Smooth muscle cell (in vitro differentiated cells): ENCODE data around the gene RPL29. TPM values are rescaled to one million over a fixed set of nuclear protein-coding genes. Genes with fewer than 3 reads are reported as not detected.

Source experiments
- DNase-seq: peaks from one replicate; lab custom pipeline; 2025; ENCODE audit not compliant: unreplicated experiment; lab: John Stamatoyannopoulos, UW
- H2AFZ ChIP-seq: fragments of 200-600 bp; sonication (generic); 2 replicates; pipeline ENCODE4 v1.6.0; 2016; ENCODE audit warnings: antibody characterized with exemption, low read depth, mild to moderate bottlenecking
- H3F3A ChIP-seq: fragments of 200-600 bp; sonication (generic); 2 replicates; pipeline ENCODE4 v1.6.0; 2017; ENCODE audit warnings: antibody characterized with exemption, low read depth
- H3K27ac ChIP-seq: fragments of 200-600 bp; sonication (generic); 2 replicates; pipeline ENCODE4 v1.5.1; 2016; ENCODE audit warnings: low read depth, mild to moderate bottlenecking
- H3K27me3 ChIP-seq: fragments of 200-600 bp; sonication (generic); 2 replicates; pipeline ENCODE4 v1.6.1; 2016; ENCODE audit warnings: low read depth, mild to moderate bottlenecking
- H3K36me3 ChIP-seq: fragments of 200-600 bp; sonication (generic); 2 replicates; pipeline ENCODE4 v1.5.1; 2016; ENCODE audit warnings: low read depth
- H3K4me1 ChIP-seq: fragments of 200-600 bp; sonication (generic); 2 replicates; pipeline ENCODE4 v1.5.1; 2016; ENCODE audit warnings: low read depth
- H3K4me2 ChIP-seq: fragments of 200-600 bp; sonication (generic); 2 replicates; pipeline ENCODE4 v1.6.0; 2016; ENCODE audit warnings: mild to moderate bottlenecking
- H3K4me3 ChIP-seq: fragments of 200-600 bp; sonication (generic); 2 replicates; pipeline ENCODE4 v1.5.1; 2016; ENCODE audit warnings: mild to moderate bottlenecking
- H3K79me2 ChIP-seq: fragments of 200-600 bp; sonication (generic); 2 replicates; pipeline ENCODE4 v1.6.0; 2016; ENCODE audit warnings: low read depth, mild to moderate bottlenecking
- H3K9ac ChIP-seq: fragments of 200-600 bp; sonication (generic); 2 replicates; pipeline ENCODE4 v1.6.0; 2016; ENCODE audit warnings: low read depth
- H3K9me3 ChIP-seq: fragments of 200-600 bp; sonication (generic); replicated peaks from 2 replicates; pipeline ENCODE4 v1.5.1; 2016; ENCODE audit warnings: low read depth
- H4K20me1 ChIP-seq: fragments of 200-600 bp; sonication (generic); 2 replicates; pipeline ENCODE4 v1.6.0; 2016; ENCODE audit warnings: low read depth
- CTCF ChIP-seq: fragments of 200-600 bp; sonication (generic); IDR thresholded peaks from 2 replicates; pipeline ENCODE4 v1.5.1; 2017; ENCODE audit warnings: borderline replicate concordance, mild to moderate bottlenecking, antibody characterized with exemption; ENCODE audit not compliant: insufficient read depth, poor library complexity, severe bottlenecking
- WGBS: methylation state at CpG from one replicate; pipeline ENCODE4 v1.1.7; 2016; ENCODE audit warnings: low lambda C conversion rate; 5-methylcytosine and 5-hydroxymethylcytosine counted together
- polyA plus RNA-seq: library from polyadenylated mRNA; unstranded; fragments of >200 nt; fragmentation: Nextera tagmentation; extraction: Ambion mirVana; gene quantifications from 2 replicates; pipeline ENCODE4 v1.2.1, GENCODE V29; 2016
- small RNA-seq: library from RNA; depleted of rRNA; stranded (forward); fragments of <200 nt; gene quantifications from one replicate; pipeline ENCODE3, GENCODE V24; 2014
- total RNA-seq: library from RNA; depleted of rRNA; stranded (reverse); fragments of >200 nt; gene quantifications from 2 replicates; pipeline ENCODE4 v1.2.3, GENCODE V29; 2014

RPL29 gene
- total and polyA plus RNA-seq, 2 experiments from 2014 or later: 708 to 1,004 TPM

GRCh38 chr3:51945031-51945840 is 50.5 kb downstream of the RPL29 start:
- Histone ChIP-seq H3K4me1 (no peaks in the 10 kb centered on the region), H3K9me3 (no peaks in the 10 kb centered on the region), H3K4me3 (no peak overlapping the region), H3K4me2 (no peak overlapping the region), H3K79me2 (peaks cover 12% of the 10 kb centered on the region), H3K27me3 (no peaks in the 10 kb centered on the region), H3K9ac (no peak overlapping the region), H4K20me1 (no peaks in the 10 kb centered on the region), H3K27ac (no peak overlapping the region), H2AFZ (no peak overlapping the region), H3F3A (no peaks in the 10 kb centered on the region), H3K36me3 (no peaks in the 10 kb centered on the region)
- TF ChIP-seq CTCF: no peak
- 90% methylated on average over 18 of the region's 18 CpGs for WGBS
- DNase-seq: no peak

GRCh38 chr3:51944451-51945021 is 51.2 kb downstream of the RPL29 start:
- Histone ChIP-seq H3K36me3 (no peaks in the 10 kb centered on the region), H3K4me3 (no peak overlapping the region), H3K9me3 (no peaks in the 10 kb centered on the region), H3K4me1 (no peaks in the 10 kb centered on the region), H4K20me1 (no peaks in the 10 kb centered on the region), H3K27ac (no peak overlapping the region), H3K27me3 (no peaks in the 10 kb centered on the region), H3K4me2 (no peak overlapping the region), H2AFZ (no peak overlapping the region), H3K9ac (no peak overlapping the region), H3K79me2 (peaks cover 19% of the 10 kb centered on the region), H3F3A (no peaks in the 10 kb centered on the region)
- no peak for DNase-seq
- 94% methylated on average over 11 of the region's 11 CpGs for WGBS
- no peak for TF ChIP-seq CTCF

Small RNAs within 50 kb of the gene (small RNA-seq; reads per million reads assigned to genes)
- gene AC115284.1: not detected

Other genes starting within 250 kb of the RPL29 start
- not detected in 2 replicates for gene IQCF6, start 216.7 kb downstream of the RPL29 start, total RNA-seq
- gene IQCF6, start 216.7 kb downstream of the RPL29 start, polyA plus RNA-seq: not detected in 2 replicates
- not detected in 2 replicates for gene IQCF2, start 134.3 kb downstream of the RPL29 start, total RNA-seq
- gene IQCF2, start 134.3 kb downstream of the RPL29 start, polyA plus RNA-seq: not detected in 2 replicates
- gene IQCF5, start 120.3 kb downstream of the RPL29 start, total RNA-seq: not detected in 2 replicates
- not detected in 2 replicates for gene IQCF5, start 120.3 kb downstream of the RPL29 start, polyA plus RNA-seq
- not detected in 2 replicates for gene IQCF1, start 92.5 kb downstream of the RPL29 start, total RNA-seq
- not detected in 2 replicates for gene IQCF1, start 92.5 kb downstream of the RPL29 start, polyA plus RNA-seq
- gene RRP9, start 54.0 kb downstream of the RPL29 start, total RNA-seq: 10.0 and 13.1 TPM in 2 replicates
- 21.2 and 23.9 TPM in 2 replicates for gene RRP9, start 54.0 kb downstream of the RPL29 start, polyA plus RNA-seq
- 7.2 and 15.1 TPM in 2 replicates for gene PARP3, start 53.5 kb downstream of the RPL29 start, total RNA-seq
- gene PARP3, start 53.5 kb downstream of the RPL29 start, polyA plus RNA-seq: 10.5 and 12.3 TPM in 2 replicates
- gene GPR62, start 40.5 kb downstream of the RPL29 start, total RNA-seq: 0.18 TPM in 1 of 2 replicates, not detected in the other
- 0.09 and 0.52 TPM in 2 replicates for gene GPR62, start 40.5 kb downstream of the RPL29 start, polyA plus RNA-seq
- gene PCBP4, start 28.4 kb downstream of the RPL29 start, total RNA-seq: 42.6 and 51.4 TPM in 2 replicates
- gene PCBP4, start 28.4 kb downstream of the RPL29 start, polyA plus RNA-seq: 81.2 and 97.4 TPM in 2 replicates
- 17.8 and 18.9 TPM in 2 replicates for gene ABHD14B, start 21.8 kb downstream of the RPL29 start, total RNA-seq
- 26.2 and 31.4 TPM in 2 replicates for gene ABHD14B, start 21.8 kb downstream of the RPL29 start, polyA plus RNA-seq
- 6.2 and 16.1 TPM in 2 replicates for gene ABHD14A, start 20.8 kb downstream of the RPL29 start, total RNA-seq
- gene ABHD14A, start 20.8 kb downstream of the RPL29 start, polyA plus RNA-seq: 38.6 and 49.7 TPM in 2 replicates
- 39.6 and 43.0 TPM in 2 replicates for gene ACY1, start 12.4 kb downstream of the RPL29 start, total RNA-seq
- gene ACY1, start 12.4 kb downstream of the RPL29 start, polyA plus RNA-seq: 33.8 and 38.4 TPM in 2 replicates
- 25.0 and 26.8 TPM in 2 replicates for gene DUSP7, start 60.7 kb upstream of the RPL29 start, total RNA-seq
- 12.4 and 13.3 TPM in 2 replicates for gene DUSP7, start 60.7 kb upstream of the RPL29 start, polyA plus RNA-seq
- gene POC1A, start 158.5 kb upstream of the RPL29 start, total RNA-seq: 1.8 and 3.2 TPM in 2 replicates
- gene POC1A, start 158.5 kb upstream of the RPL29 start, polyA plus RNA-seq: 7.6 and 7.9 TPM in 2 replicates
- 35.7 and 50.2 TPM in 2 replicates for gene ALAS1, start 202.3 kb upstream of the RPL29 start, total RNA-seq
- 59.4 and 66.7 TPM in 2 replicates for gene ALAS1, start 202.3 kb upstream of the RPL29 start, polyA plus RNA-seq
- 0.09 TPM in 1 of 2 replicates, not detected in the other for gene TLR9, start 229.8 kb upstream of the RPL29 start, total RNA-seq
- not detected in 2 replicates for gene TLR9, start 229.8 kb upstream of the RPL29 start, polyA plus RNA-seq
- gene TWF2, start 243.3 kb upstream of the RPL29 start, total RNA-seq: 71.8 and 80.9 TPM in 2 replicates
- 91.0 and 96.8 TPM in 2 replicates for gene TWF2, start 243.3 kb upstream of the RPL29 start, polyA plus RNA-seq
- gene PPM1M, start 249.9 kb upstream of the RPL29 start, total RNA-seq: 6.0 and 7.0 TPM in 2 replicates
- 11.0 and 11.9 TPM in 2 replicates for gene PPM1M, start 249.9 kb upstream of the RPL29 start, polyA plus RNA-seq